HepG2 (cell line): ENCODE results near the gene ADIPOR2. TPM values are rescaled to one million over a fixed set of nuclear protein-coding genes. Genes with fewer than 3 reads are reported as not detected.

Source experiments
- BATF2 ChIP-seq: sonication (generic); formaldehyde crosslinking; IDR thresholded peaks from 2 replicates; pipeline ENCODE4 v1.8.0; 2022; ENCODE audit warnings: mild to moderate bottlenecking, missing genetic modification reagents, moderate library complexity
- BCL6 ChIP-seq: IDR thresholded peaks from 2 replicates; pipeline ENCODE4 v1.6.1; 2016; ENCODE audit warnings: missing genetic modification reagents, missing compliant biosample characterization
- GABPB1 ChIP-seq: IDR thresholded peaks from 2 replicates; pipeline ENCODE4 v1.6.1; 2016; ENCODE audit warnings: mild to moderate bottlenecking, missing genetic modification reagents, moderate library complexity, missing compliant biosample characterization
- GFI1 ChIP-seq: sonication (generic); formaldehyde crosslinking; IDR thresholded peaks from 2 replicates; pipeline ENCODE4 v1.5.0; 2020; ENCODE audit warnings: missing genetic modification reagents, mild to moderate bottlenecking, borderline replicate concordance
- GRHL1 ChIP-seq: sonication (generic); formaldehyde crosslinking; conservative IDR thresholded peaks from 2 replicates; pipeline ENCODE4 v1.8.0; 2022; ENCODE audit warnings: missing genetic modification reagents
- HHEX ChIP-seq: IDR thresholded peaks from 2 replicates; pipeline ENCODE4 v1.6.1; 2016; ENCODE audit warnings: control low read depth
- MTA1 ChIP-seq: sonication (generic); formaldehyde crosslinking; IDR thresholded peaks from 2 replicates; pipeline ENCODE4 v1.4.0; 2020; ENCODE audit warnings: missing genetic modification reagents, mild to moderate bottlenecking, borderline replicate concordance
- NFE2L1 ChIP-seq: sonication (generic); formaldehyde crosslinking; IDR thresholded peaks from 2 replicates; pipeline ENCODE4 v1.4.0; 2020; ENCODE audit warnings: missing genetic modification reagents, mild to moderate bottlenecking, borderline replicate concordance
- PAXIP1 ChIP-seq: sonication (generic); formaldehyde crosslinking; conservative IDR thresholded peaks from 2 replicates; pipeline ENCODE4 v1.4.0; 2020; ENCODE audit warnings: mild to moderate bottlenecking, missing genetic modification reagents, moderate library complexity
- SOX5 ChIP-seq: IDR thresholded peaks from 2 replicates; pipeline ENCODE4 v1.6.1; 2016; ENCODE audit warnings: borderline replicate concordance
- SRY ChIP-seq: sonication (generic); formaldehyde crosslinking; IDR thresholded peaks from 2 replicates; pipeline ENCODE4 v1.8.0; 2022; ENCODE audit warnings: mild to moderate bottlenecking, missing genetic modification reagents
- ZBTB1 ChIP-seq: sonication (generic); formaldehyde crosslinking; IDR thresholded peaks from 2 replicates; pipeline ENCODE4 v1.4.0; 2020; ENCODE audit warnings: missing genetic modification reagents, borderline replicate concordance
- ZFP1 ChIP-seq: IDR thresholded peaks from 2 replicates; pipeline ENCODE4 v1.6.1; 2016
- ZNF614 ChIP-seq: IDR thresholded peaks from 2 replicates; pipeline ENCODE4 v1.6.1; 2018; ENCODE audit warnings: missing biosample characterization, missing genetic modification reagents, inconsistent platforms, borderline replicate concordance
- ZSCAN31 ChIP-seq: sonication (generic); formaldehyde crosslinking; IDR thresholded peaks from 2 replicates; pipeline ENCODE4 v1.5.0; 2020; ENCODE audit warnings: low read depth, mild to moderate bottlenecking, missing genetic modification reagents
- polyA plus RNA-seq, 8 experiments: library from polyadenylated mRNA; depleted of rRNA in 3 of 8; stranded (reverse) in 7 of 8; unstranded in 1 of 8; fragments of >200 nt; fragmentation: Illumina TruSeq in 4 of 8; extraction: Trizol in 4 of 8; gene quantifications; 2 replicates each; pipeline versions ENCODE4 v1.2.1 to v1.2.3, GENCODE V29; 2011 to 2016; ENCODE audit warnings: low read depth in 4 of 8, missing spikeins in 1 of 8, mixed read lengths in 1 of 8; ENCODE audit not compliant: insufficient read depth in 1 of 8
- total RNA-seq, 5 experiments: library from RNA; depleted of rRNA; stranded (reverse); fragments of >200 nt; fragmentation: Illumina TruSeq; extraction: Trizol; gene quantifications; 2 replicates each; pipeline ENCODE4 v1.2.3, GENCODE V29; 2016; ENCODE audit warnings: low read depth in 1 of 5
- TF ChIP-seq, protein P1 (sequence below): sonication (generic); formaldehyde crosslinking; IDR thresholded peaks from 2 replicates; pipeline ENCODE4 v1.4.0; 2020; ENCODE audit warnings: mild to moderate bottlenecking, missing genetic modification reagents

ADIPOR2 gene
- total and polyA plus RNA-seq, 2 of the 13 experiments (the other 11 are each of a cell fraction or from before 2014, with no cell fraction given): 35.2 to 52.2 TPM

DNA sequence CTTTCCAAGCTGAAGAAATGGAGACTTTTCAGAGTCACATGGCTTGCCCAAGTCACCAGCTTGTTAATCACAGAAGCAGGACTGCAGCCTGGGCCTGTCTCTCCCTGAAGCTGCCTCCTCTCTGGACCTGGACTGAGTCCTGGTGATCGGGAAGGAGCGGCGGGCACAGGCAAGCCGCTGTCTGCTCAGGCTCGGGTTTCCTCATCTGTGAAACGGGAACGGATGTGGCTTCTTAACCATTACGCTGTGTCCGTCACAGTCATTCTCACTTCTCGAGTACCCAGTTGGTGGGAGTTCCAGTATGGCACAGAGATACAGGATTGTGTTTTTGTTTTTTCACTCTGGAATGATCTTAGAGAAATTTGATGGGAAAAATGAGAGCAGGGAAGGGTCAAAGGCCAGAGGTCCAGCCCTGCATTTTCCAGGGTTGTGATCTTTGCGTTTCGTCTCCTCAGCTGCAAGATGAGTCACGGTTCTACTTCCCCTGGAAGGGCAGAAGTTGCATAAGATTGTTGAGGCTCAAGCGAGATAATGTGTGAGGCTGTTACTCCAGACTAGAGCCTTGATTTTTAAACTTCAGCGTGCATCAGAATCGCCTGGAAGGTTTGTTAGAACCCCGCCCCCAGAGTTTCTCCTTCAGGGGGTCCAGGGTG lies 121.9 kb downstream of the ADIPOR2 start (continued):
- TF ChIP-seq SRY (no peak), NFE2L1 (CRISPR knock-in tag) (no peak), SOX5 (peak; percentile 48; the same call in 1 of the 2 replicates), GRHL1 (CRISPR knock-in tag) (no peak), ZNF614 (CRISPR knock-in tag) (0 out of 2 replicates have a peak, but pooled peaks have one; percentile 42), ZSCAN31 (CRISPR knock-in tag) (no peak), GFI1 (CRISPR knock-in tag) (peak; percentile 62; the same call in 1 of the 2 replicates), PAXIP1 (CRISPR knock-in tag) (peak; percentile 77), ZBTB1 (CRISPR knock-in tag) (no peak), BCL6 (CRISPR knock-in tag) (peak; percentile 70), GABPB1 (CRISPR knock-in tag) (peak; percentile 64; the same call in 1 of the 2 replicates), HHEX (0 out of 2 replicates have a peak, but pooled peaks have one; percentile 24), MTA1 (CRISPR knock-in tag) (no peak), ZFP1 (CRISPR knock-in tag) (no peak), BATF2 (CRISPR knock-in tag) (no peak)
- TF ChIP-seq, protein P1, sequence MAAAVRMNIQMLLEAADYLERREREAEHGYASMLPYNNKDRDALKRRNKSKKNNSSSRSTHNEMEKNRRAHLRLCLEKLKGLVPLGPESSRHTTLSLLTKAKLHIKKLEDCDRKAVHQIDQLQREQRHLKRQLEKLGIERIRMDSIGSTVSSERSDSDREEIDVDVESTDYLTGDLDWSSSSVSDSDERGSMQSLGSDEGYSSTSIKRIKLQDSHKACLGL (CRISPR knock-in tag): no peak
